SK-N-SH (cell line): Measurements from ENCODE around the gene RALA.

Experiments used
- CTCF ChIP-seq: fragments of 200-600 bp; sonication (generic); IDR thresholded peaks from 2 replicates; pipeline ENCODE4 v1.6.1; 2017; ENCODE audit warnings: antibody characterized with exemption, mild to moderate bottlenecking, moderate library complexity
- ELF1 ChIP-seq: IDR thresholded peaks from 2 replicates; pipeline ENCODE4 v1.4.0; 2012
- EP300 ChIP-seq, 2 experiments: IDR thresholded peaks; 2 replicates each; pipeline versions ENCODE4 v1.4.0 to v1.6.1; 2012; ENCODE audit warnings: borderline replicate concordance in 1 of 2, low read depth in 1 of 2, low read length in 1 of 2
- EZH2phosphoT487 ChIP-seq: fragments of 200-600 bp; sonication (generic); IDR thresholded peaks from 2 replicates; pipeline ENCODE4 v1.6.1; 2017; ENCODE audit warnings: low read depth, mixed run types, mild to moderate bottlenecking, antibody characterized with exemption, moderate library complexity, borderline replicate concordance
- IRF3 ChIP-seq: fragments of 150-350 bp; IDR thresholded peaks from 2 replicates; pipeline ENCODE4 v1.6.1; 2016; ENCODE audit warnings: mild to moderate bottlenecking, low read depth, low read length
- JUND ChIP-seq: IDR thresholded peaks from 2 replicates; pipeline ENCODE4 v1.4.0; 2012
- POLR2AphosphoS5 ChIP-seq: IDR thresholded peaks from 2 replicates; pipeline ENCODE4 v1.6.1; 2012; ENCODE audit warnings: low read depth, low read length
- RXRA ChIP-seq: IDR thresholded peaks from 2 replicates; pipeline ENCODE4 v1.4.0; 2012; ENCODE audit warnings: low read depth, mild to moderate bottlenecking, borderline replicate concordance
- SMC3 ChIP-seq: IDR thresholded peaks from 2 replicates; pipeline ENCODE4 v1.6.1; 2012; ENCODE audit warnings: low read depth, low read length, improper control_type of control experiment
- TCF12 ChIP-seq: IDR thresholded peaks from 2 replicates; pipeline ENCODE4 v1.4.0; 2012
- TEAD4 ChIP-seq: IDR thresholded peaks from 2 replicates; pipeline ENCODE4 v1.4.0; 2012; ENCODE audit warnings: mild to moderate bottlenecking, borderline replicate concordance; ENCODE audit not compliant: insufficient read depth
- ZBTB33 ChIP-seq: IDR thresholded peaks from 2 replicates; pipeline ENCODE4 v1.4.0; 2012; ENCODE audit warnings: low read depth, borderline replicate concordance

- no peak for TF ChIP-seq ZBTB33
- TF ChIP-seq SMC3 = no peak
- no peak for TF ChIP-seq TCF12
- TF ChIP-seq JUND = no peak
- no peak for TF ChIP-seq EZH2phosphoT487
- TF ChIP-seq ELF1 = no peak
- TF ChIP-seq IRF3 = no peak
- no peak for TF ChIP-seq EP300 (IDR thresholded peaks at IDR 0.05; ENCODE audit: borderline replicate concordance in 1 of 2, low read depth in 1 of 2, low read length in 1 of 2)
- no peak for TF ChIP-seq CTCF
- no peak for TF ChIP-seq POLR2AphosphoS5
- no peak for TF ChIP-seq TEAD4
- no peak for TF ChIP-seq RXRA
Measured at GRCh38 chr7:39624935-39625694, 1.7 kb downstream of the RALA start.
